ENCODE results near the gene NFE2L1. TPM values are rescaled to one million over a fixed set of nuclear protein-coding genes. Genes with fewer than 3 reads are reported as not detected.

The NFE2L1 gene
- total RNA-seq, 4 donors from 2014 or later: 144 to 255 (median 168) TPM

- DNase-seq (ENCODE audit: low spot score) (no peak), ATAC-seq (ENCODE audit: low FRiP score) (no peak)
- no peak for TF ChIP-seq CTCF (IDR thresholded peaks at IDR 0.05)
Measured at GRCh38 chr17:48093341-48094045, 45.3 kb downstream of the NFE2L1 start.

GRCh38 chr17:48095611-48096010 is 47.5 kb downstream of the NFE2L1 start:
- DNase-seq (ENCODE audit: low spot score): no peak
- no peak for ATAC-seq (ENCODE audit: low FRiP score)
- TF ChIP-seq CTCF (IDR thresholded peaks at IDR 0.05): no peak

GRCh38 chr17:48100160-48100559 is 52.0 kb downstream of the NFE2L1 start:
- no peak for DNase-seq (ENCODE audit: low spot score)

DNA sequence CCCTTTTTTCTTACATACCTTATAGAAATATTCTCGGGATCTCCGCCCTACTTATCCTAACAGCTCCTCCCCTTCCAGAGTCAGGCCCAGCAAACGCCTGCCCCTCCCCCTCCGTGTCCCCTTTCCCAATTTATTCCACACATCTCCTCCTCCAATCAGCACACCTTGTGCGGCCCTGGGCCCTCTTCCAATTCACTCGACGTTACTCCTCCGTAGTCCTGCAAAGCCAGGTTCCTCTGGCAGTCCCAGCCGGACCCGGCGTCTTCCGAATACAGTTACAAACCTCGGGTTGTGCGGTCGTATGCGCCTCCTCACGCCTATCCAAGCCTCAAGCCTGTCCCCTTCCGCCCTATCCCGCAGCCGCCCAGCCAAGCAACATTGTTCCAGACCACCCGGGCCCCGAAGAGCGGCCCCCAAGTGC is 52.4 kb downstream of the NFE2L1 start:
- DNase-seq (ENCODE audit: low spot score) (peak; percentile 31), ATAC-seq (ENCODE audit: low FRiP score) (peak; percentile 47)
- TF ChIP-seq CTCF (IDR thresholded peaks at IDR 0.05): no peak

More at GRCh38 chr17:48100160-48100559, 52.0 kb downstream of the NFE2L1 start:
- ATAC-seq (ENCODE audit: low FRiP score): peak; percentile 56
- TF ChIP-seq CTCF (IDR thresholded peaks at IDR 0.05): no peak

DNA sequence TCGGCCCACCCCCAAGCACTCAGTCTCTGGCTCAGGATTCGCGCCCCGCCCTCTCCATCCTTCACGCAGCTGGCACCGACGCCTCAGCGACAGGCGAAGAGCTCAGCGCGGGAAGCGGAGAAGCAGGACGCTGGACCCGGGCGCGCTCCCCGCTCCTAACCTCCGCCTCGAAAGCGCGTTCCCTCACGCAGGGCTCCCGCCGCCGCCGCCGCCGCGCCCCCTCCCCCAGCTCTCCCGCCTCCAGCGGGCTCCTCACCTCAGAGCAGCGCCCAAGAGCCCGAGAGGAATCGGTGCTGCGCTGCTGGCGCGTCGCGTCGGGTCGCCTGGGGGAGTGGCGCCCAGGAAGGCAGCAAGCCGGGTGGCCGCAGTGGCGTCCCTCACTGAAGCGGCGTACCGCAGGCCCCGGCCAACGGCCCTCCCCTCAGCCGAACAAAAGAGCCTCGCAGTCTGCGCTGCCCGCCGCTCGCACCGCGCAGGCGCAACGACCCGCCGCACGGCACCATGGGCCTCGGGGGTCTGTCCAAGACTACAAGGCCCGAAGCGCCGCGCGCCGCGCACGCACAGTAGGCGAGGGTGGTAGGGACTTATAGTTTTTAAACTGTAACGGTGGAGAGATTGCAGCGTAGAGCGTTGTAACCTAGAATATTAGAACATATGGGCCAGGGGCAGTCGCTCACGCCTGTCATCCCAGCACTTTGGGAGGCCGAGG is 53.0 kb downstream of the NFE2L1 start, which contains the start of gene CBX1:
TSS of gene CBX1 (minus strand) at position 467 of the 709 bp plus-strand sequence. CDS start 24,474 bp downstream, outside the sequence.
- no peak for TF ChIP-seq CTCF (IDR thresholded peaks at IDR 0.05)
- peak; percentile 76 for ATAC-seq (ENCODE audit: low FRiP score)
- peak; percentile 48 for DNase-seq (ENCODE audit: low spot score)

GRCh38 chr17:48102043-48102750 is 54.0 kb downstream of the NFE2L1 start:
- ATAC-seq (ENCODE audit: low FRiP score) (no peak), DNase-seq (ENCODE audit: low spot score) (no peak)
- TF ChIP-seq CTCF (IDR thresholded peaks at IDR 0.05): no peak
